DLD1 (cell line): ENCODE measurements around the gene AP2B1.
"Not testable (repeated sequence)": the region's sequence is repeated elsewhere in the genome, so short reads cannot be mapped to it uniquely, and the experiment has no call there.

ENCODE experiments used
- in situ Hi-C: cut with HindIII; loops from 2 replicates; pipeline ENCODE4 v1.10.0; 2017; ENCODE audit warnings: low sequenced_read_pairs

The AP2B1 gene

GRCh38 chr17:35743626-35744328 is 156.7 kb downstream of the AP2B1 start:
- in situ Hi-C loops: loop anchor here (25.0 kb wide), 1 partner anchor 431 kb away; no protein-coding TSS in a partner anchor

- in situ Hi-C loops: loop anchor here (25.0 kb wide), 1 partner anchor 433 kb away; no protein-coding TSS in a partner anchor
Measured at GRCh38 chr17:35744830-35745229, 157.7 kb downstream of the AP2B1 start.

- in situ Hi-C loops: loop anchor here (25.0 kb wide), 1 partner anchor 433 kb away; no protein-coding TSS in a partner anchor
Measured at GRCh38 chr17:35745246-35745645, 158.1 kb downstream of the AP2B1 start.

GRCh38 chr17:35745749-35746320 is 158.7 kb downstream of the AP2B1 start:
- in situ Hi-C loops: loop anchor here (25.0 kb wide), 1 partner anchor 434 kb away; no protein-coding TSS in a partner anchor

- in situ Hi-C loops: loop anchor here (25.0 kb wide), 1 partner anchor 435 kb away; no protein-coding TSS in a partner anchor
Measured at GRCh38 chr17:35747540-35748017, 160.5 kb downstream of the AP2B1 start.

- in situ Hi-C loops: loop anchor here (25.0 kb wide), 1 partner anchor 436 kb away; no protein-coding TSS in a partner anchor
Measured at GRCh38 chr17:35748341-35748841, 161.3 kb downstream of the AP2B1 start.

- in situ Hi-C loops: loop anchor here (25.0 kb wide), 1 partner anchor 437 kb away; no protein-coding TSS in a partner anchor
Measured at GRCh38 chr17:35748979-35749378, 161.9 kb downstream of the AP2B1 start.

GRCh38 chr17:35749560-35750412 is 162.7 kb downstream of the AP2B1 start:
- in situ Hi-C loops: loop anchor here (25.0 kb wide), 1 partner anchor 437 kb away; no protein-coding TSS in a partner anchor

- in situ Hi-C loops: no loop called here
Measured at GRCh38 chr17:35750526-35751395, 163.6 kb downstream of the AP2B1 start.

GRCh38 chr17:35751541-35751940 is 164.4 kb downstream of the AP2B1 start:
- in situ Hi-C loops: not testable (repeated sequence)

- in situ Hi-C loops: no loop called here
Measured at GRCh38 chr17:35752471-35752870, 165.3 kb downstream of the AP2B1 start.

GRCh38 chr17:35752945-35753764 is 166.0 kb downstream of the AP2B1 start, which contains the start of gene GAS2L2:
Gene GAS2L2, minus strand, starts transcription at chr17:35753239. Its CDS starts 389 bp downstream, at chr17:35752850.
- in situ Hi-C loops: no loop called here

- in situ Hi-C loops: no loop called here
Measured at GRCh38 chr17:35757243-35757642, 170.1 kb downstream of the AP2B1 start.

- in situ Hi-C loops: no loop called here
Measured at GRCh38 chr17:35760587-35760986, 173.5 kb downstream of the AP2B1 start, which contains the start of gene C17orf50. Gene C17orf50, plus strand, starts transcription at chr17:35760887. Its CDS starts 55 bp downstream, at chr17:35760942.

- in situ Hi-C loops: no loop called here
Measured at GRCh38 chr17:35761601-35762000, 174.5 kb downstream of the AP2B1 start.

- in situ Hi-C loops: no loop called here
Measured at GRCh38 chr17:35763767-35764122, 176.6 kb downstream of the AP2B1 start.

- in situ Hi-C loops: no loop called here
Measured at GRCh38 chr17:35764123-35764991, 177.2 kb downstream of the AP2B1 start.
